Neural cell (in vitro differentiated cells): ENCODE measurements around the gene RERE.

Source experiments
- EP300 ChIP-seq: fragments of 450-650 bp; conservative IDR thresholded peaks from 2 replicates; pipeline ENCODE4 v1.6.1; 2014; ENCODE audit warnings: antibody characterized with exemption, mild to moderate bottlenecking, moderate library complexity; ENCODE audit not compliant: poor library complexity, severe bottlenecking
- EZH2 ChIP-seq: fragments of 200-600, 300-800 bp; shearing (Covaris generic), sonication (generic); IDR thresholded peaks from 2 replicates; pipeline ENCODE4 v1.6.1; 2014; ENCODE audit warnings: antibody characterized with exemption, low read length, borderline replicate concordance, mild to moderate bottlenecking; ENCODE audit not compliant: insufficient read depth, poor library complexity, severe bottlenecking
- MXI1 ChIP-seq: fragments of 450-650 bp; conservative IDR thresholded peaks from 2 replicates; pipeline ENCODE4 v1.6.1; 2014; ENCODE audit warnings: antibody characterized with exemption, mild to moderate bottlenecking; ENCODE audit not compliant: poor library complexity, severe bottlenecking
- POLR2AphosphoS5 ChIP-seq: IDR thresholded peaks from 2 replicates; pipeline ENCODE4 v1.6.1; 2012
- RAD21 ChIP-seq: fragments of 450-650 bp; conservative IDR thresholded peaks from 2 replicates; pipeline ENCODE4 v1.6.1; 2014; ENCODE audit warnings: antibody characterized with exemption, mild to moderate bottlenecking, moderate library complexity
- SMC3 ChIP-seq: fragments of 450-650 bp; conservative IDR thresholded peaks from 2 replicates; pipeline ENCODE4 v1.6.1; 2014; ENCODE audit warnings: antibody characterized with exemption, mild to moderate bottlenecking, moderate library complexity; ENCODE audit not compliant: poor library complexity
- TF ChIP-seq, protein P1 (sequence below): fragments of 450-650 bp; IDR thresholded peaks from 2 replicates; pipeline ENCODE4 v1.5.1; 2014; ENCODE audit warnings: antibody characterized with exemption, mild to moderate bottlenecking, moderate library complexity; ENCODE audit not compliant: poor library complexity, severe bottlenecking
- TF ChIP-seq, protein P2 (sequence below): IDR thresholded peaks from 2 replicates; pipeline ENCODE4 v1.6.1; 2012; ENCODE audit warnings: borderline replicate concordance

GRCh38 chr1:8326265-8326664 lies 491.2 kb downstream of the RERE start:
- TF ChIP-seq, protein P1, sequence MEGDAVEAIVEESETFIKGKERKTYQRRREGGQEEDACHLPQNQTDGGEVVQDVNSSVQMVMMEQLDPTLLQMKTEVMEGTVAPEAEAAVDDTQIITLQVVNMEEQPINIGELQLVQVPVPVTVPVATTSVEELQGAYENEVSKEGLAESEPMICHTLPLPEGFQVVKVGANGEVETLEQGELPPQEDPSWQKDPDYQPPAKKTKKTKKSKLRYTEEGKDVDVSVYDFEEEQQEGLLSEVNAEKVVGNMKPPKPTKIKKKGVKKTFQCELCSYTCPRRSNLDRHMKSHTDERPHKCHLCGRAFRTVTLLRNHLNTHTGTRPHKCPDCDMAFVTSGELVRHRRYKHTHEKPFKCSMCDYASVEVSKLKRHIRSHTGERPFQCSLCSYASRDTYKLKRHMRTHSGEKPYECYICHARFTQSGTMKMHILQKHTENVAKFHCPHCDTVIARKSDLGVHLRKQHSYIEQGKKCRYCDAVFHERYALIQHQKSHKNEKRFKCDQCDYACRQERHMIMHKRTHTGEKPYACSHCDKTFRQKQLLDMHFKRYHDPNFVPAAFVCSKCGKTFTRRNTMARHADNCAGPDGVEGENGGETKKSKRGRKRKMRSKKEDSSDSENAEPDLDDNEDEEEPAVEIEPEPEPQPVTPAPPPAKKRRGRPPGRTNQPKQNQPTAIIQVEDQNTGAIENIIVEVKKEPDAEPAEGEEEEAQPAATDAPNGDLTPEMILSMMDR, result no peak
- TF ChIP-seq, protein P2, sequence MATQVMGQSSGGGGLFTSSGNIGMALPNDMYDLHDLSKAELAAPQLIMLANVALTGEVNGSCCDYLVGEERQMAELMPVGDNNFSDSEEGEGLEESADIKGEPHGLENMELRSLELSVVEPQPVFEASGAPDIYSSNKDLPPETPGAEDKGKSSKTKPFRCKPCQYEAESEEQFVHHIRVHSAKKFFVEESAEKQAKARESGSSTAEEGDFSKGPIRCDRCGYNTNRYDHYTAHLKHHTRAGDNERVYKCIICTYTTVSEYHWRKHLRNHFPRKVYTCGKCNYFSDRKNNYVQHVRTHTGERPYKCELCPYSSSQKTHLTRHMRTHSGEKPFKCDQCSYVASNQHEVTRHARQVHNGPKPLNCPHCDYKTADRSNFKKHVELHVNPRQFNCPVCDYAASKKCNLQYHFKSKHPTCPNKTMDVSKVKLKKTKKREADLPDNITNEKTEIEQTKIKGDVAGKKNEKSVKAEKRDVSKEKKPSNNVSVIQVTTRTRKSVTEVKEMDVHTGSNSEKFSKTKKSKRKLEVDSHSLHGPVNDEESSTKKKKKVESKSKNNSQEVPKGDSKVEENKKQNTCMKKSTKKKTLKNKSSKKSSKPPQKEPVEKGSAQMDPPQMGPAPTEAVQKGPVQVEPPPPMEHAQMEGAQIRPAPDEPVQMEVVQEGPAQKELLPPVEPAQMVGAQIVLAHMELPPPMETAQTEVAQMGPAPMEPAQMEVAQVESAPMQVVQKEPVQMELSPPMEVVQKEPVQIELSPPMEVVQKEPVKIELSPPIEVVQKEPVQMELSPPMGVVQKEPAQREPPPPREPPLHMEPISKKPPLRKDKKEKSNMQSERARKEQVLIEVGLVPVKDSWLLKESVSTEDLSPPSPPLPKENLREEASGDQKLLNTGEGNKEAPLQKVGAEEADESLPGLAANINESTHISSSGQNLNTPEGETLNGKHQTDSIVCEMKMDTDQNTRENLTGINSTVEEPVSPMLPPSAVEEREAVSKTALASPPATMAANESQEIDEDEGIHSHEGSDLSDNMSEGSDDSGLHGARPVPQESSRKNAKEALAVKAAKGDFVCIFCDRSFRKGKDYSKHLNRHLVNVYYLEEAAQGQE, result no peak
- no peak for TF ChIP-seq EZH2
- TF ChIP-seq SMC3, result no peak
- TF ChIP-seq MXI1, result no peak
- TF ChIP-seq POLR2AphosphoS5, result no peak
- TF ChIP-seq RAD21, result no peak
- TF ChIP-seq EP300, result no peak
